ENCODE data around the gene SPRR1A.

DNA sequence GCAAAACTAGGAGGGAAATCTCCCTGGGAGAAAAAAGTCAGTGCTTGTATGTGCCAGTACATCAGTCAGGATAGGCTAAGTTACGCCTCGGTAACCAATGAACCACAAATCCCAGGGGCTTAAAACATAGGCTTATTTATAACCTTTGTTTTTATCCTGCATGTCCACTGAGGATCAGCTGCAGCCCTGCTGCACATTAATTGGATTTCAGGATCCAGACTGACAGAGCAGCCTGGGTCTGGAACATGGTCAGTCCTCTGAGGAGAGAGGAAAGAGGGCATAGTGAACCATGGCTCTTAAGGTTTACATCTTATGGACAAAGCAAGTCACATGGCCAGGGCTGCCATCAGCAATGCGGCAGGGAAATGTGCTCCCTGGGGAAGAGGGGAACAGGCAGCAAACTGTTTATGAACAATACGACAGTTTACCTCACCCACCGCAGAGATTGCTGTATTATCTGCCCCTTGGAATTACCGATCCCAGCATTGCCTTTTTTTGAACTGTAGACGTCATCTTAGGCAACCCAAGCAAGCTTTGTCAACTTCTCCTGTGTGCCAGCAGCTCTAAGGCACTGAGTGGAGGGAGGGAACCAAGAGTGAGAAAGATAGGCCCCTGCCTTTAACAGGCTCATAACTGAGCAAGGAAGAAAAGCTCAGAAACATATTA lies 22.5 kb upstream of the SPRR1A start:
- TF ChIP-seq REST (IDR thresholded peaks at IDR 0.05; ENCODE audit: low read depth), result no peak
- no peak for TF ChIP-seq RAD21 (IDR thresholded peaks at IDR 0.05; ENCODE audit: low read depth)
- TF ChIP-seq NFIC (IDR thresholded peaks at IDR 0.05), result no peak
- no peak for TF ChIP-seq TEAD4 (IDR thresholded peaks at IDR 0.05)
- TF ChIP-seq YY1 (IDR thresholded peaks at IDR 0.05; ENCODE audit: low read depth), result no peak
- no peak for TF ChIP-seq FOXM1 (IDR thresholded peaks at IDR 0.05; ENCODE audit: borderline replicate concordance, low read depth)
- TF ChIP-seq TAF1 (IDR thresholded peaks at IDR 0.05; ENCODE audit: low read depth), result no peak
- no peak for TF ChIP-seq CEBPB (IDR thresholded peaks at IDR 0.05)
- no peak for TF ChIP-seq EP300 (IDR thresholded peaks at IDR 0.05; ENCODE audit: borderline replicate concordance)
- TF ChIP-seq, protein P1, sequence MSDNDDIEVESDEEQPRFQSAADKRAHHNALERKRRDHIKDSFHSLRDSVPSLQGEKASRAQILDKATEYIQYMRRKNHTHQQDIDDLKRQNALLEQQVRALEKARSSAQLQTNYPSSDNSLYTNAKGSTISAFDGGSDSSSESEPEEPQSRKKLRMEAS (IDR thresholded peaks at IDR 0.05), result no peak
- TF ChIP-seq TCF12 (IDR thresholded peaks at IDR 0.05; ENCODE audit: low read depth), result no peak
- TF ChIP-seq CREB1 (IDR thresholded peaks at IDR 0.05; ENCODE audit: low read depth), result no peak
